Measurements from ENCODE around the gene WNT7B. TPM values are rescaled to one million over a fixed set of nuclear protein-coding genes. Genes with fewer than 3 reads are reported as not detected.

Gene WNT7B
- total RNA-seq, 1 donor from 2014 or later: 1.8 TPM

GRCh38 chr22:45886540-45886939 lies 90.4 kb downstream of the WNT7B start:
- Mint-ChIP-seq H3K27ac (peak overlapping the region; percentile 93), H3K9me3 (no peaks in the 10 kb centered on the region), H3K4me3 (no peak overlapping the region), H3K36me3 (no peaks in the 10 kb centered on the region), H3K4me1 (peaks cover 29% of the 10 kb centered on the region), H3K27me3 (ENCODE audit: insufficient read depth, low read depth) (peaks cover 7% of the 10 kb centered on the region)
- Histone ChIP-seq H3K36me3 (no peaks in the 10 kb centered on the region), H3K79me2 (ENCODE audit: low read depth) (no peaks in the 10 kb centered on the region), H3K4me1 (peaks cover 4% of the 10 kb centered on the region), H4K20me1 (ENCODE audit: low read depth) (no peaks in the 10 kb centered on the region), H3K9ac (no peak overlapping the region), H3K27ac (no peak overlapping the region), H3K4me2 (no peak overlapping the region), H3K27me3 (peaks cover 5% of the 10 kb centered on the region), H2AFZ (replicated peaks) (no peak overlapping the region), H3F3A (ENCODE audit: low read depth) (peaks cover 10% of the 10 kb centered on the region), H3K4me3 (no peak overlapping the region), H3K9me3 (ENCODE audit: low read depth) (no peaks in the 10 kb centered on the region)
- DNase-seq (ENCODE audit: low spot score): no peak
- TF ChIP-seq EZH2 (IDR thresholded peaks at IDR 0.05) (no peak), EZH2phosphoT487 (IDR thresholded peaks at IDR 0.05) (no peak), CTCF (IDR thresholded peaks at IDR 0.05) (no peak)

- H3K4me1 Mint-ChIP-seq: peaks cover 34% of the 10 kb centered on the region
- H3K4me3 ChIP-seq: no peak overlapping the region
- no peak overlapping the region for H3K27ac ChIP-seq
- no peak for DNase-seq (ENCODE audit: low spot score)
- H3K27ac Mint-ChIP-seq: peak overlapping the region; percentile 85
- no peaks in the 10 kb centered on the region for H3K79me2 ChIP-seq (ENCODE audit: low read depth)
- peaks cover 7% of the 10 kb centered on the region for H3K27me3 Mint-ChIP-seq (ENCODE audit: insufficient read depth, low read depth)
- H3K9me3 ChIP-seq (ENCODE audit: low read depth): no peaks in the 10 kb centered on the region
- H4K20me1 ChIP-seq (ENCODE audit: low read depth): no peaks in the 10 kb centered on the region
- peaks cover 7% of the 10 kb centered on the region for H3K4me1 ChIP-seq
- H3K9ac ChIP-seq: no peak overlapping the region
- no peaks in the 10 kb centered on the region for H3K36me3 ChIP-seq
- H3K36me3 Mint-ChIP-seq: no peaks in the 10 kb centered on the region
- no peak overlapping the region for H2AFZ ChIP-seq (replicated peaks)
- H3K9me3 Mint-ChIP-seq: no peaks in the 10 kb centered on the region
- peaks cover 11% of the 10 kb centered on the region for H3K27me3 ChIP-seq
- H3F3A ChIP-seq (ENCODE audit: low read depth): peaks cover 10% of the 10 kb centered on the region
- TF ChIP-seq CTCF (IDR thresholded peaks at IDR 0.05) (no peak), EZH2 (IDR thresholded peaks at IDR 0.05) (no peak), EZH2phosphoT487 (IDR thresholded peaks at IDR 0.05) (no peak)
- H3K4me3 Mint-ChIP-seq: no peak overlapping the region
- H3K4me2 ChIP-seq: no peak overlapping the region
These were observed 91.0 kb downstream of the WNT7B start for GRCh38 chr22:45885941-45886395.

- peaks cover 14% of the 10 kb centered on the region for H3K4me1 ChIP-seq
- no peak overlapping the region for H3K4me2 ChIP-seq
- Mint-ChIP-seq H3K4me3 (no peak overlapping the region), H3K27me3 (ENCODE audit: insufficient read depth, low read depth) (peaks cover 7% of the 10 kb centered on the region), H3K4me1 (peaks cover 37% of the 10 kb centered on the region), H3K9me3 (no peaks in the 10 kb centered on the region), H3K36me3 (no peaks in the 10 kb centered on the region), H3K27ac (no peak overlapping the region)
- TF ChIP-seq EZH2 (IDR thresholded peaks at IDR 0.05) (no peak), EZH2phosphoT487 (IDR thresholded peaks at IDR 0.05) (no peak), CTCF (IDR thresholded peaks at IDR 0.05) (no peak)
- peaks cover 10% of the 10 kb centered on the region for H3F3A ChIP-seq (ENCODE audit: low read depth)
- H3K4me3 ChIP-seq: no peak overlapping the region
- H3K79me2 ChIP-seq (ENCODE audit: low read depth): no peaks in the 10 kb centered on the region
- H3K27me3 ChIP-seq: peaks cover 17% of the 10 kb centered on the region
- H3K9ac ChIP-seq: no peak overlapping the region
- no peak overlapping the region for H2AFZ ChIP-seq (replicated peaks)
- no peak overlapping the region for H3K27ac ChIP-seq
- H3K36me3 ChIP-seq: no peaks in the 10 kb centered on the region
- DNase-seq (ENCODE audit: low spot score): no peak
- H4K20me1 ChIP-seq (ENCODE audit: low read depth): no peaks in the 10 kb centered on the region
- H3K9me3 ChIP-seq (ENCODE audit: low read depth): no peaks in the 10 kb centered on the region
These were observed 91.7 kb downstream of the WNT7B start for GRCh38 chr22:45885171-45885840.

All from neural progenitor cell (in vitro differentiated cells).